Thoracic aorta (tissue), 2 donors: ENCODE results near the gene DRC3. TPM values are rescaled to one million over a fixed set of nuclear protein-coding genes. Genes with fewer than 3 reads are reported as not detected.

Source experiments
- ATAC-seq: fragments of 150-250 bp; one replicate; pipeline ENCODE4 v1.8.0; 2017; ENCODE audit warnings: low read depth; ENCODE audit not compliant: insufficient number of reproducible peaks, low FRiP score
- DNase-seq: peaks from one replicate; pipeline ENCODE4 v3.0.0-alpha.2; 2020; ENCODE audit warnings: low spot score
- H3K27ac ChIP-seq, 2 donors: fragments of 200-600 bp; sonication (generic); 1 replicate in 1 of 2; 2 replicates in 1 of 2; pipeline ENCODE4 v1.5.1; 2016; ENCODE audit warnings: mild to moderate bottlenecking in 2 of 2, moderate library complexity in 2 of 2
- H3K27me3 ChIP-seq: fragments of 200-600 bp; sonication (generic); replicated peaks from 2 replicates; pipeline ENCODE4 v1.6.0; 2016; ENCODE audit warnings: mild to moderate bottlenecking; ENCODE audit not compliant: insufficient read depth
- H3K36me3 ChIP-seq: fragments of 200-600 bp; sonication (generic); one replicate; pipeline ENCODE4 v1.5.1; 2016
- H3K4me1 ChIP-seq, 2 donors: fragments of 200-600 bp; sonication (generic); 1 replicate in 1 of 2; 2 replicates in 1 of 2; pipeline versions ENCODE4 v1.5.1 to v1.6.0; 2016; ENCODE audit warnings: low read depth in 2 of 2, mild to moderate bottlenecking in 1 of 2; ENCODE audit not compliant: control insufficient read depth in 1 of 2
- H3K4me3 ChIP-seq: fragments of 200-600 bp; sonication (generic); 2 replicates; pipeline ENCODE4 v1.5.1; 2016; ENCODE audit warnings: mild to moderate bottlenecking
- H3K9me3 ChIP-seq: fragments of 200-600 bp; sonication (generic); 2 replicates; pipeline ENCODE4 v1.5.1; 2016
- total RNA-seq, 2 donors: library from RNA; depleted of rRNA; stranded (reverse); fragments of >200 nt; gene quantifications; one replicate each; pipeline versions ENCODE4 v1.1.0 to v1.2.3, GENCODE V29; 2016
- TF ChIP-seq, protein P1 (sequence below): fragments of 200-600 bp; sonication (generic); IDR thresholded peaks from one replicate; pipeline ENCODE4 v1.5.1; 2019; ENCODE audit warnings: antibody characterized with exemption

Gene DRC3
- total RNA-seq, 2 donors from 2014 or later = 0.27 to 2.3 TPM

- Histone ChIP-seq H3K36me3 (no peaks in the 10 kb centered on the region), H3K27ac (peak overlapping the region in 1 of 2 donors; percentile 49), H3K9me3 (no peaks in the 10 kb centered on the region), H3K4me3 (no peak overlapping the region), H3K4me1 (peaks cover 25 to 40% of the 10 kb centered on the region in 2 donors), H3K27me3 (no peaks in the 10 kb centered on the region)
- DNase-seq (no peak), ATAC-seq (no peak)
- TF ChIP-seq, protein P1, sequence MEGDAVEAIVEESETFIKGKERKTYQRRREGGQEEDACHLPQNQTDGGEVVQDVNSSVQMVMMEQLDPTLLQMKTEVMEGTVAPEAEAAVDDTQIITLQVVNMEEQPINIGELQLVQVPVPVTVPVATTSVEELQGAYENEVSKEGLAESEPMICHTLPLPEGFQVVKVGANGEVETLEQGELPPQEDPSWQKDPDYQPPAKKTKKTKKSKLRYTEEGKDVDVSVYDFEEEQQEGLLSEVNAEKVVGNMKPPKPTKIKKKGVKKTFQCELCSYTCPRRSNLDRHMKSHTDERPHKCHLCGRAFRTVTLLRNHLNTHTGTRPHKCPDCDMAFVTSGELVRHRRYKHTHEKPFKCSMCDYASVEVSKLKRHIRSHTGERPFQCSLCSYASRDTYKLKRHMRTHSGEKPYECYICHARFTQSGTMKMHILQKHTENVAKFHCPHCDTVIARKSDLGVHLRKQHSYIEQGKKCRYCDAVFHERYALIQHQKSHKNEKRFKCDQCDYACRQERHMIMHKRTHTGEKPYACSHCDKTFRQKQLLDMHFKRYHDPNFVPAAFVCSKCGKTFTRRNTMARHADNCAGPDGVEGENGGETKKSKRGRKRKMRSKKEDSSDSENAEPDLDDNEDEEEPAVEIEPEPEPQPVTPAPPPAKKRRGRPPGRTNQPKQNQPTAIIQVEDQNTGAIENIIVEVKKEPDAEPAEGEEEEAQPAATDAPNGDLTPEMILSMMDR = no peak
Measured at GRCh38 chr17:17960500-17961030, 12.1 kb upstream of the DRC3 start.

- DNase-seq = no peak
Measured at GRCh38 chr17:17963066-17963465, 9.6 kb upstream of the DRC3 start.

DNA sequence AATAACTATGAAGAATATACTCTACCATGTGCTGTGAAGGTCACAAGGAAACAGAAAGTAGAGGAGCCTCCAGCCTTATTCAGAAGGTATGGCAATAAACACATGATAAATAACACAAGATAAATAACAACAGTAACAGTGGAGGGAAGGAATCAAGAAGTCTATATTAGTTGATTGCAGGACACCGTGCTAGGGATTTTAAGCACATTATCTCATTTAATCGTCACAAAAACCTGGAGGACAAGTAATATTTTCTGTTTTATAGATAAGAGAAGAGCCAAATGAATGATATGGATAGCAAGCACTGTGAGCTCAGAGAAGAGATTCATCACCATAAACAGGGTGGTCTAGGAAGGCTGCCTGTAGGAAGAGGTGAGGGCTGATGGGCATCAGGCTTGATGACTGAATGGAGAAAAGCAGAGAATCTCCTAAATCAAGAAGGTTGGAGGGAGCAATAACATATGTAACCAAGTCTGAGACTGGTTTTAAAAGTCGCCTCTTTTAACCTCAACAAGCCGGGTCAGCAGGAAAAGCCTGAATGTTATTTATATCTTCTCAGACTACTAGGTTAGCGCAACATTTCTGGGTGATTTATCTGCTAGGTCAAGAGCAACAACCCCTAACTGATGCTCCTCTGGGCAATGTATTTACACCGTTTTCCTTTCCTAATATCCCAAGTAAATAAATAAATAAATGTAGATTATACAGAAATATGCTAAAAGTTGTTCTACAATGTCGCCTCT lies 8.8 kb upstream of the DRC3 start:
- ATAC-seq (no peak), DNase-seq (no peak)
- no peaks in the 10 kb centered on the region for H3K36me3 ChIP-seq
- H3K27me3 ChIP-seq = no peaks in the 10 kb centered on the region
- no peak overlapping the region for H3K4me3 ChIP-seq
- TF ChIP-seq, protein P1 = no peak
- no peak overlapping the region for H3K27ac ChIP-seq
- H3K4me1 ChIP-seq = peaks cover 9 to 14% of the 10 kb centered on the region in 2 donors
- H3K9me3 ChIP-seq = no peaks in the 10 kb centered on the region

More at GRCh38 chr17:17963066-17963465, 9.6 kb upstream of the DRC3 start:
- Histone ChIP-seq H3K9me3 (no peaks in the 10 kb centered on the region), H3K4me1 (peaks cover 17 to 22% of the 10 kb centered on the region in 2 donors), H3K36me3 (no peaks in the 10 kb centered on the region), H3K27ac (no peak overlapping the region), H3K27me3 (no peaks in the 10 kb centered on the region), H3K4me3 (no peak overlapping the region)
- TF ChIP-seq, protein P1 = no peak
- no peak for ATAC-seq

DNA sequence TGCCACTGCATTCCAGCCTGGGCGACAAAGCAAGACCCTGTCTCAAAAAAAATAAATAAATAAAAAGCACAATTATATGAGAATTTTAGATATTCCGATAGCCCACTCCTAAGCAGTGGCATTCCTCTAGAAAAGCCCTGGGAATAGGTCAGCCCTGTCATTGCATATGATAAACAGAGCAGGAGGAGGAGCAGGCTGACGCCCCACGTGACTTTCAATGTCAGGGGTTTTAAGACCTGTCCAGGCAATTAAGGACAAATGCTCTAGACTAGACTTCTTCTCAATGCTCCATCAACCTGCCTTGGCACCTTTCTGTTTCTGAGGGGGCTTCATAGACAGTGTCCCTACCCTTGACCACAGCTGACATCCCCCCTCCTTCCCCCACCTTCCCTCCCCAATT lies 8.0 kb upstream of the DRC3 start:
- peaks cover 4 to 7% of the 10 kb centered on the region in 2 donors for H3K4me1 ChIP-seq
- DNase-seq (no peak), ATAC-seq (no peak)
- H3K9me3 ChIP-seq = no peaks in the 10 kb centered on the region
- no peaks in the 10 kb centered on the region for H3K27me3 ChIP-seq
- H3K4me3 ChIP-seq = no peak overlapping the region
- H3K36me3 ChIP-seq = no peaks in the 10 kb centered on the region
- no peak overlapping the region for H3K27ac ChIP-seq
- TF ChIP-seq, protein P1 = no peak

GRCh38 chr17:17965152-17965721 lies 7.4 kb upstream of the DRC3 start:
- DNase-seq (no peak), ATAC-seq (no peak)
- TF ChIP-seq, protein P1 = no peak
- Histone ChIP-seq H3K27ac (no peak overlapping the region), H3K36me3 (no peaks in the 10 kb centered on the region), H3K4me3 (no peak overlapping the region), H3K9me3 (no peaks in the 10 kb centered on the region), H3K4me1 (peaks cover 3 to 10% of the 10 kb centered on the region in 2 donors), H3K27me3 (no peaks in the 10 kb centered on the region)
